AG04449 (cell line): ENCODE results near the gene PRM3.

Experiments used
- CTCF ChIA-PET: fragments of 350-600 bp; formaldehyde crosslinking; extraction: SDS; loops from one replicate; lab custom pipeline; 2021; ENCODE audit warnings: antibody characterized with exemption; lab: Yijun Ruan, JAX
- POLR2A ChIA-PET: fragments of 400-600, 350-600 bp; formaldehyde crosslinking; extraction: SDS; loops from one replicate; lab custom pipeline; 2020; ENCODE audit warnings: antibody characterized with exemption, inconsistent platforms; lab: Yijun Ruan, JAX
- DNase-seq: peaks from one replicate; pipeline ENCODE4 v3.0.0-alpha.2; 2010; ENCODE audit warnings: low read depth, low spot score
- H3K4me3 ChIP-seq: 2 replicates; pipeline ENCODE4 v1.5.1; 2011; ENCODE audit warnings: low read depth, mild to moderate bottlenecking, control low read depth, low read length
- CTCF ChIP-seq: IDR thresholded peaks from one replicate; pipeline ENCODE4 v1.5.1; 2011; ENCODE audit warnings: mild to moderate bottlenecking, moderate library complexity, low read length, control low read depth, inconsistent platforms; ENCODE audit not compliant: insufficient read depth; ENCODE audit errors: missing control alignments

PRM3 gene

GRCh38 chr16:11239644-11240632, 33.5 kb downstream of the PRM3 start:
- POLR2A ChIA-PET, result no interaction called here
- H3K4me3 ChIP-seq, result no peak overlapping the region
- CTCF ChIA-PET, result interaction anchor here (0.6 kb wide), 1 partner anchor 269 kb away, joined by 3 read pairs; no protein-coding TSS in a partner anchor
- no peak for DNase-seq
- no peak for TF ChIP-seq CTCF

DNA sequence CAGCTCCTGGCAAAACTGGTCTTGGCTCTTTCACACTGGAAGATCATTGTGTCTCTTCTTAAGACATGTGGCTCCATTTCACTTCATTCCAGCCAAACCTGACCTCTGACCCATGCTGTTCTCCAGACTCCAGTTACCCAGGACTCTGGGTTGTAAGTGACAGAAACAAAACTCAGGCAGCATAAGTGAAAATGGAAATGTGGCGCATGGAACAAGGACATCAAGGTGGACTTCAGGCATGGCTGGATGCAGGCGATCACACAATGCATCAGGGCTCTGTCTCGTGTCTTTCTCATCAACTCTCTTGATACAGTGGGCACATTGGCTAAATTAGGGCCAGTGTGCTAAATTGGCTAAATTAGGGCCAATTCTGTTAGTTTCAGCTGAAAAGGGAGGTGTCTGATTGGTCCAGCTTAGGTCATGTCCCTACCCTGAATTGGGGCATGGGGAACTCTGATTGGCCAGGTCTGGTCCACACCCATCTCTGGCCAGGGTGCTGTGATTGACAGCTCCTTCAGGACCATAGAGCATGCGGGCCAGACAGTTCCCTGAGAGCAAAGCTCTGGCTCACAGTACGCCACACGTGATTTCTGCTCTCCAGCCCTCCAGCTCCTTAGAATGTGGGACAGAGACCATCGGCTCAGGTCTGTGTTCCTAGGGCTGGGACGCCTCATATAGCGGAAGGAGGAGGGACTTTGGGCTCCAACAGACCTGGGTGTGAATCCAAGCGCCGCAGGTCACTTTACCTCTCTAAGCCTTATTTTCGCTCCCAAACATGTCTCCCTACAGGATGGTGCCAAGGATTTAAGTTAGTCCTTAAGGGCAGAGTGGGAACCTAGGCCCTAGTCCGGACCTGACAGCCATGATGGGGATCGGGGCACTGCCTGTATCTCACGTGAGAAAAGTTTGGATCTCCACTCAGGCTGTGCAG, 34.9 kb downstream of the PRM3 start:
- no peak for TF ChIP-seq CTCF
- CTCF ChIA-PET, result no interaction called here
- no peak for DNase-seq

DNA sequence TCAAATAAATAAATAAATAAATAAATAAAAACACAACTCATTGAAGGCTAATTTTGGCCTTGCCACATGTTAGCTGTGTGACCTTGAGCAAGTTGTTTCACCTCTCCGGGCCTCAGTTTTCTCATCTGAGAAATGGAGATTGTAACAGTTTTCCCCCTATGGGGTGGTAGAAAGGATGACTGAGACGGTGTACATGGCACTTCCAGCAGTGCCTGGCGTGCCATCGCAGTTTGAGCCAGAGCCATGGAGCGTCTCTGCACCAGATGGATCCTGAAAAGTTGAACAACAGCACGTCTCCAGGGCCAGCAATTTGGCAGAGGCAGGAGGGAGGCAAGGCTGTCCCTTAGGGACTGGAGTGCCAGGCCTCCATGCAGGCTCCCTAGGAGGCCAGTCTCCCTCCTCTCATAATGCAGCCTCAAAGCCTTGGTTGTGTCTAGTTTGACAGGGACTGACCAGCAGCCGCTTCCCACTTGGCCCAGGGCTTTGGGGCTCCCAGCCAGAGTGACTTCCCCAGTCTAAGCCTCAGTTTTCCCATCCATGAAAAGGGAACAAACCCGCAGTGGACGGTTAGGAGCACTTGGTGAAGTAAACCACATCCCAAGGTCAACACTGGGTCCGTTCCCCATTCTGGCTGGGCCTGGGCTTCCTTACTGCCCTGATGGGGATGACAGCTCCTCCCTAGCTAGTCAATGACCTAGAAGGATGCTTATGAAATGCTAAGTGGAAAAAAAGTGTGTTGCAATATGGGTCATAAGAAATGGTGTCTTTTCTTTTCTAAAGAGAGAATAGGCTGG, 36.8 kb downstream of the PRM3 start:
- DNase-seq, result no peak
- CTCF ChIA-PET, result interaction anchor here (0.8 to 1.0 kb wide), 2 partner anchors 9 to 17 kb away, joined by 3 read pairs; no protein-coding TSS in a partner anchor
- POLR2A ChIA-PET, result no interaction called here
- TF ChIP-seq CTCF, result no peak
- H3K4me3 ChIP-seq, result no peak overlapping the region

More for the DNA sequence above, 34.9 kb downstream of the PRM3 start:
- POLR2A ChIA-PET, result no interaction called here
- no peak overlapping the region for H3K4me3 ChIP-seq

DNA sequence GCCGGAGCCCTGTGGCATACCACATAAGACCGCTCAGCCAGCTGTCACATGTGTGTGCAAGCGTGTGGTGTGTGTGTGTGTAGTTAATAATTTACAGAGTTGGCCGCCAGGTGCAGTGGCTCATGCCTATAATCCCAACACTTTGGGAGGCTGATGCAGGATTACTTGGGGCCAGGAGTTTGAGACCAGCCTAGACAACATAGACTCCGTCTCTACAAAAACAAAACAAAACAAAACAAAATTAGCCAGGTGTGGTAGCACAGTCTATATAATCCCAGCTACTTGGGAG, 37.8 kb downstream of the PRM3 start:
- ChIA-PET POLR2A (no interaction called here), CTCF (interaction anchor here (1.0 kb wide), 1 partner anchor 18 kb away, joined by 3 read pairs; no protein-coding TSS in a partner anchor)
- DNase-seq, result no peak
- H3K4me3 ChIP-seq, result no peak overlapping the region
- TF ChIP-seq CTCF, result no peak

DNA sequence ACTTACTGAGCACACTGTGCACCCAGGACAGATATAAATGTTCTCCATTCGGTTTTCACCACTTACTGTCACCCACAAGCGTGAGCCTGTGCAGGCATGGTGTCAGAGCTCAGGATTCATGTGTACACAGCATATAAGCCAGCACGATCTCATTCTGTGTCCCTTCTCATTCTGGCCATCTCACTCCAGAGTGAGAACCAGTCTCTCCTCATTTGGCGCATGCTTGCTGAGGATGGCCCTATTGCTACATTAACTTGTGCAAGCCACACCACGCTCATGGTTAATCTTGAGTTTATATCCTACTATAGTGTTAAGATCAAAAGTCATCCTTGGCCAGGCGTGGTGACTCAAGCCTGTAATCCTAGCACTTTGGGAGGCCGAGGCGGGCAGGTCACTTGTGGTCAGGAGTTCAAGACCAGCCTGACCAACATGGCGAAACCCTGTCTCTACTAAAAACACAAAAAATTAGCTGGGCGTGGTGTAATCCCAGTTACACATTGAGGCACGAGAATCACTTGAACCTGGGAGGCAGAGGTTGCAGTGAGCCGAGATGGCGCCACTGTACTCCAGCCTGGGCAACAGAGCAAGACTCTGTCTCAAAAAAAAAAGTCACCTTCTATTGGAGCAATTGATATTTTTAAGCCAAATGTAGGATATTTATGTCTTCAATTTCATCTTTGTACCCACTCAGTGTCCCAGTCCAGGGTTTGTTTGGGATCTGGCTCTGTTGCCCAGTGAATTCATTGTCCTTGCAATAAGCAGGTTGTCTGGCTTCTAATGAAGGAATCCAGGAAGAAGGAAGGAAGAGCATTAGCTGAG, 38.3 kb downstream of the PRM3 start:
- CTCF ChIA-PET, result interaction anchor here (1.0 kb wide), 1 partner anchor 19 kb away, joined by 3 read pairs; no protein-coding TSS in a partner anchor
- POLR2A ChIA-PET, result no interaction called here
- TF ChIP-seq CTCF, result no peak
- H3K4me3 ChIP-seq, result no peak overlapping the region
- DNase-seq, result no peak
